ENCODE results near the gene GEMIN7. TPM values are rescaled to one million over a fixed set of nuclear protein-coding genes. Genes with fewer than 3 reads are reported as not detected.
A peak's percentile ranks its signal among the peaks of the same experiment; 100 is the strongest.

Gene GEMIN7
- total and polyA plus RNA-seq, 12 donors, result 4.0 to 29.0 (median 16.3) TPM

DNA sequence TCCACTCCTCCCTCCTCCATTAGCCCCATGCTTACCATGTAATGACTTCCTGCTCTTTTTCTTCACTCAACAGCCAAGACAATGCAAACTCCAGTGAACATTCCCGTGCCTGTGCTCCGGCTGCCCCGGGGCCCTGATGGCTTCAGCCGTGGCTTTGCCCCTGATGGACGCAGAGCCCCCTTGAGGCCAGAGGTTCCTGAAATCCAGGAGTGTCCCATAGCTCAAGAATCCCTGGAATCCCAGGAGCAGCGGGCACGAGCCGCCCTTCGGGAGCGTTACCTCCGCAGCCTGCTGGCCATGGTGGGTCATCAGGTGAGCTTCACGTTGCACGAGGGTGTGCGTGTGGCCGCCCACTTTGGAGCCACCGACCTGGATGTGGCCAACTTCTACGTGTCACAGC lies 11.0 kb downstream of the GEMIN7 start:
- no peak for DNase-seq
- intact Hi-C loops (cut with DNase I), result loop anchor here in 1 of 2 donors (5.0 kb wide), 1 partner anchor 37 kb away; no protein-coding TSS in a partner anchor
- TF ChIP-seq POLR2A (IDR thresholded peaks at IDR 0.05) (no peak), CTCF (IDR thresholded peaks at IDR 0.05) (no peak)

GRCh38 chr19:45090606-45091005 lies 11.5 kb downstream of the GEMIN7 start:
- Histone ChIP-seq H3K9me3 (replicated peaks in 1 of 3) (no peaks in the 10 kb centered on the region), H3K27me3 (no peaks in the 10 kb centered on the region), H3K4me1 (replicated peaks in 1 of 2) (peaks cover 16 to 30% of the 10 kb centered on the region in 2 donors), H3K36me3 (replicated peaks in 1 of 2) (peaks cover 0 to 6% of the 10 kb centered on the region in 2 donors), H3K4me3 (peak overlapping the region in 1 of 4 donors; percentile 77), H3K27ac (peak overlapping the region in 3 of 5 donors; percentile 85 to 99 (median 92))
- TF ChIP-seq CTCF (IDR thresholded peaks at IDR 0.05), result no peak
- TF ChIP-seq POLR2A (IDR thresholded peaks at IDR 0.05), result no peak
- 33 to 50% (median 41%) methylated on average over 5 of the region's 5 CpGs for WGBS, 4 donors
- intact Hi-C loops (cut with DNase I), result loop anchor here in 1 of 2 donors (5.0 kb wide), 1 partner anchor 37 kb away; no protein-coding TSS in a partner anchor
- DNase-seq, result no peak

More for the DNA sequence above, 11.0 kb downstream of the GEMIN7 start:
- H3K27ac ChIP-seq, result no peak overlapping the region
- H3K27me3 ChIP-seq, result no peaks in the 10 kb centered on the region
- H3K9me3 ChIP-seq (replicated peaks in 1 of 3), result no peaks in the 10 kb centered on the region
- no peak overlapping the region for H3K4me3 ChIP-seq
- H3K36me3 ChIP-seq (replicated peaks in 1 of 2), result peaks cover 0 to 6% of the 10 kb centered on the region in 2 donors
- 91 to 97% (median 93%) methylated on average over 9 to 17 of the region's 17 CpGs for WGBS, 4 donors
- H3K4me1 ChIP-seq (replicated peaks in 1 of 2), result peaks cover 14 to 24% of the 10 kb centered on the region in 2 donors

- Histone ChIP-seq H3K27me3 (no peaks in the 10 kb centered on the region), H3K27ac (peak overlapping the region; percentile 78 to 99 (median 92)), H3K36me3 (replicated peaks in 1 of 2) (peaks cover 0 to 6% of the 10 kb centered on the region in 2 donors), H3K4me3 (peak overlapping the region in 3 of 4 donors; percentile 33 to 93 (median 77)), H3K9me3 (replicated peaks in 1 of 3) (no peaks in the 10 kb centered on the region), H3K4me1 (replicated peaks in 1 of 2) (peaks cover 23 to 37% of the 10 kb centered on the region in 2 donors)
- WGBS, 4 donors, result 5 to 12% (median 8%) methylated on average over 45 to 64 of the region's 64 CpGs
- DNase-seq, result peak; percentile 98 to 99 (median 99)
- TF ChIP-seq CTCF (IDR thresholded peaks at IDR 0.05), result peak in 2 of 6 experiments; percentile 5
- TF ChIP-seq POLR2A (IDR thresholded peaks at IDR 0.05), result peak; percentile 23 to 92
- intact Hi-C loops (cut with DNase I), result loop anchor here in 1 of 2 donors (5.0 kb wide), 1 partner anchor 36 kb away; no protein-coding TSS in a partner anchor
These were observed 12.2 kb downstream of the GEMIN7 start for GRCh38 chr19:45091031-45091923.

All from adrenal gland (tissue), 12 donors.